DOHH2 (cell line): ENCODE measurements around the gene VILL.

Experiments used
- CTCF ChIP-seq: fragments of 200-600 bp; sonication (generic); IDR thresholded peaks from one replicate; pipeline ENCODE4 v1.5.1; 2014; ENCODE audit warnings: antibody characterized with exemption, mild to moderate bottlenecking, low read depth, low read length; ENCODE audit not compliant: poor library complexity, severe bottlenecking
- EZH2phosphoT487 ChIP-seq: fragments of 200-600 bp; sonication (generic); IDR thresholded peaks from 2 replicates; pipeline ENCODE4 v1.6.1; 2017; ENCODE audit warnings: borderline replicate concordance, mild to moderate bottlenecking, antibody characterized with exemption, low read length, moderate library complexity, mixed read lengths

DNA sequence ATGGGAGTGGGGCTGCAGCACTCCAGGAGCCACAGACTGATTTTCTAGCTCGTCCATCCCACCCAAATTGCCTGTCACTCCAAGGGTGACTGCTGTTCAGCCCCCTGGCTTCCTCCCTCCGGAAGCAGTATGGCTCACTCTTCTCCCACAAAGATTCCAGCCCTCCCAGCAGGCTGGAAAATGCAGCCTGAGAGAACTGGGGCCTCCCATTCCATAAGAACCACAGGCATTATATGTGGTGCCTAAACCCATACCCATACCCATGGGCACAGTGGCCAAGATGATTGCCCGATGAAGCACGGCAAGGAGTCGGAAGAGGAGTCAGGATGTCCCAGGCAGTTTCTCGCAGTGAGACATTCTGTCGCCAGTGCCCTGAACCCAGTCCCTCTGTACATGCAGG lies 6.0 kb upstream of the VILL start:
- TF ChIP-seq CTCF (no peak), EZH2phosphoT487 (no peak)
